HG02938 (cell line): Measurements from ENCODE around the gene AUTS2.

Experiments used
- ATAC-seq: cut with Tn5 transposase; IDR thresholded peaks from one replicate; pipeline ENCODE4 v1.9.1; 2021; ENCODE audit warnings: mild to moderate bottlenecking, moderate library complexity; ENCODE audit not compliant: unreplicated experiment

AUTS2 gene

GRCh38 chr7:70654146-70654545, 1055.9 kb downstream of the AUTS2 start:
- no peak for ATAC-seq

DNA sequence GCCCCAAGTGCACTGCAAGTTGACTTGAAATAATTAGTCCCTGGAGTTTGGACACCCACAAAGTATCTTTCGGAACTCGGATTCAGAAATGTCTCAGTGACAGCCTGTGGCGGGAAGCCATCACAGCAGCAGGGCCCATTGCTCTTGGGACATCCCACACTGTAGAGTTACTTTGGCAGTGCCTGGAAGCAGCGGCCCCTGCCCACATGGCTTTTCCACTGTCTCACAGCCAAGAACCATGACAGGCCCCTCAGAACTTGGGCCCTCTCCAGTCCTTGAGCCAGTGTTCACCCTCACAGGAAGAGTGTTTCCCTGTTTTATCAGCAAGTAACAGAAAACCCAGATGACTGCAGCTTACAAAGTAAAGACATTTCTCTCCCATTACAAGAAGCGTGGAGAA, 1056.7 kb downstream of the AUTS2 start:
- ATAC-seq = no peak

GRCh38 chr7:70655694-70656093, 1057.4 kb downstream of the AUTS2 start:
- ATAC-seq = no peak

- no peak for ATAC-seq
Observed at GRCh38 chr7:70657571-70657970, 1059.3 kb downstream of the AUTS2 start.

DNA sequence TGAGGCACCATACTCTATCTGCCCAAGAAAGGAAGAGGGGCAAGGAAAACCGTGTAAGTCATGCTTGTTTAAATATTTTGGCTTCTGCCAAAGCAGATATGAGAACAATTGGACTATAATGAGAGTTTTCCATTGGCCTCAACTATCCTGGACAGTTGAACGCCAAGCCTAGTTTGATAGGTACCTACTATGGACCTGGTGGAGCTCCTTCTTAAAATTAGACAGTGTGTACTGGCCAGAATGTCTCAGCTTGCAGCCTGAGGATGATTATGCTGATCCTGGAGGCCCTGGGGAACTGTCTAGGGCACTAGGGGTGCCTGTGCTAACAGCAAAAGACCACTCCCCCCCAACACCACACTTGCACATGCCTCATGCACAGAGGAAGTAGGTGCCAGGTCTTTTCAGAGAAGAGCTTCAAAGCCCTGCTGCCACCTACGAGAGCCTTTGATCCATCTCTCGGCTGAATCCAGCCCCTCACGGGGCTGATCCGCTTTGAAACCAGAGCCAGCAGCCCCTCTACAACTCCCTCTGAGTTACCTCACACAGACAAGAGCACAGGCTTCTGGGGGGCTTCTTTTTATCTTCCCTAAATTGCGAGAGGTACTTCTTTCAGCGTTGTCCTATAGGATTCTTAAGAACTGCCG, 1059.8 kb downstream of the AUTS2 start:
- ATAC-seq = no peak

DNA sequence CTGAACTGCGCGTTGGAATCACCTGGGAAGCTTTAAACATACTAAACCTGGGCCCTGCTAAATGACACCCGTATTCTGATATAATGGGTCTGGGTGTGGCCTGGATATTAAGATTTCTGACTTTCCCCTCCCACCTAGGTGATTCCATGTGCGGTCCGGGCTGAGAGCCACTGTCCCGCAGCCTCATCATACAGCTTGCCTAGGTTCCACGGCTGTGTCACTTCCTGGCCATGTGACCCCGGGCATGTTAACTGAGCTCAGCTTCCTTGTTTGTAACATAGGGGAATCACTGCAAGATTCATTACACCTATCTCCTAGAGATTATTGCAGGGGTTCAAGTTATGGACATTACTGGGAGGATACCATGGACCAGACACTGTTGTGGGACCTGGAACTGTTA, 1061.0 kb downstream of the AUTS2 start:
- no peak for ATAC-seq

- no peak for ATAC-seq
Observed at GRCh38 chr7:70660154-70660818, 1062.0 kb downstream of the AUTS2 start.

DNA sequence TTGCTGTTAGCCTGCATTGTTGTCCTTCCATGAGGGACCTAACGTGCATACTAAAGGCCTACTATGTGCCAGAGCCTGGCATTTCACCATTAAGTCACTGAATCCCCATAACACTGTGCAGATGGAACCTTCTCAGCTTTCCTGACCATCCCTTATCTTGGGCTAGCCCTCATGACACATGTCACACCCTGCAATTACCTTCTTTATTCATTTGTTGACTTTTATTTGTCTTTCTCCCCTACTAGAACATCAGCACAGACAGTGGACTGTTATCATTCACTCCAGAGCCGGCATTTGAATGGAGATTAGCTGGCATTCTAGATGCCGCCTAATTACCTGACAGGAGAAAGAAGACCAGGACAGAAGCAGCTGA, 1062.5 kb downstream of the AUTS2 start:
- no peak for ATAC-seq

- ATAC-seq = no peak
Observed at GRCh38 chr7:70663680-70664079, 1065.4 kb downstream of the AUTS2 start.

- no peak for ATAC-seq
Observed at GRCh38 chr7:70665997-70666396, 1067.7 kb downstream of the AUTS2 start.

DNA sequence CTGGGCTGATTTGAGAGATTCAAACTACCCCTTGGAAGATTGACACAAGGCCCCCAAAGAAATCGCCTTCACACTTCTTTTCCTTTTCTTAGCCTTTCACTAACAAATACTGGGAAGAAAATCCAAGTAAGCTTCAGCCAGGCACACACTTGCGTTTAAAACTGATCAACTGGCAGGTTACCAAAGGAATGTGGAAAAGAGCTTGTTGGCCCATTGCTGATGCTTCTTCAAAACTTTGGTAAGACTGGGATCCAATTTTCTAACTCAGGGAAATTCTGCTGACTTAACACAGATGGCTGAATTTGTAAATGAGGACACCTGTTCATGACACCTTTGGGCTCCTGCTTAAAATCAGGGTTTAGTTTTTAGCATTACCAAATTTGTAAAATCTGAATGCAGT, 1069.1 kb downstream of the AUTS2 start:
- ATAC-seq = no peak

- ATAC-seq = no peak
Observed at GRCh38 chr7:70668606-70669358, 1070.5 kb downstream of the AUTS2 start.

- ATAC-seq = no peak
Observed at GRCh38 chr7:70669854-70670253, 1071.6 kb downstream of the AUTS2 start.

DNA sequence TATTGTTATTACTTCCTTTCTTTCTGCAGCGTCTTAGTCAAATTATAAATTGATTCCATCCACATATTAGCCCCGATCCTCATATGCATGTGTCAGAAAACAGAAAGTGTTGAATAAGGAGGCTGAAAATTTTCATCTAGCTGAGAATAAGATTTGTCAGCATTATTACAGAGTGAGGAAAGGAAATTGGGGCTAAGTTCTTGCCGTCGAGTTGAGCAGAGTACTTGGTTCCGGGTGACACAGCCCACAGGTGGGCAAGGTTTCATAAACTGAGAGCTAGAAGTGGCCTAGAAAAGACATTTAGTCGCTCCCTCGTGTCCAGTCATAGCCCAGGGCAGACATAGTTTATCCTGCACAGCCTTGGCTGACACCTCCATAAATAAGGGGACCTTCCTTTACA, 1072.0 kb downstream of the AUTS2 start:
- ATAC-seq = no peak

GRCh38 chr7:70673778-70674570, 1075.7 kb downstream of the AUTS2 start:
- ATAC-seq = no peak

DNA sequence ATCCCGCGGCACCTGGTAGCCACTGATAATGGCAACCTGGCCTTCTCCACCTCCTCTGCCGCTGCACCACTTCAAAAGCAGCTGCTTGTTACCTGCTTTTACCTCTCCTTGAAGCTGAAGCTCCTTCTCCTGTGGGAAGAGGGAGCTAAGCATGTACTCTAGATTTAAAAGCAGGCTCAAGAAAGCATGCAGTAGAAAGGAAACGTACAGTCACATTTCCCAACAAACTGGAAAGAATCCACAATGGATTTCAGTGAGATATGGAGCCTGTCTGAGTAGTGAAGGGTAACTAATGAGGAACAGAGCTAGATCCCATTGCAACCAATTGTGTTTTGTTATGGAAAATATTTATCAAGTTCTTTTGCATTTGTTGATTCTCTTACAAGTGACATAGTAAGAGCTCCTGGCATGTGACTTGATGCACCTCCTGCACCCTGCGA, 1076.3 kb downstream of the AUTS2 start:
- ATAC-seq = no peak

DNA sequence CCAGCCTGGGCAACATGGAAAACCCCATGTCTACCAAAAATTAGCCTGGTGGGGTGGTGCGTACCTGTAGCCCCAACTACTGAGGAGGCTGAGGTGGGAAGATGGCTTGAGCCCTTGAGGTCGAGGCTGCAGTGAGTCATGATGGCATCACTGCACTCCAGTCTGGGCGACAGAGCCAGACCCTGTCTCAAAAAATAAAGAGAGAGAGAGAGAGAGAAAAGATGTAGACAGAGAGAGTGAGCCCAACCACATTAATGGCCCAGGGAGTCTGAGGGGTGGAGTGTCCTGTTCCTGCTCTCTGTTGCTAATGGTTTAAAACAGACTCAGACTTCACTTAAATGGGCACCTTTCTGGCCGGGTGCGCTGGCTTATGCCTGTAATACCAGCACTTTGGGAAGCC, 1078.0 kb downstream of the AUTS2 start:
- no peak for ATAC-seq

DNA sequence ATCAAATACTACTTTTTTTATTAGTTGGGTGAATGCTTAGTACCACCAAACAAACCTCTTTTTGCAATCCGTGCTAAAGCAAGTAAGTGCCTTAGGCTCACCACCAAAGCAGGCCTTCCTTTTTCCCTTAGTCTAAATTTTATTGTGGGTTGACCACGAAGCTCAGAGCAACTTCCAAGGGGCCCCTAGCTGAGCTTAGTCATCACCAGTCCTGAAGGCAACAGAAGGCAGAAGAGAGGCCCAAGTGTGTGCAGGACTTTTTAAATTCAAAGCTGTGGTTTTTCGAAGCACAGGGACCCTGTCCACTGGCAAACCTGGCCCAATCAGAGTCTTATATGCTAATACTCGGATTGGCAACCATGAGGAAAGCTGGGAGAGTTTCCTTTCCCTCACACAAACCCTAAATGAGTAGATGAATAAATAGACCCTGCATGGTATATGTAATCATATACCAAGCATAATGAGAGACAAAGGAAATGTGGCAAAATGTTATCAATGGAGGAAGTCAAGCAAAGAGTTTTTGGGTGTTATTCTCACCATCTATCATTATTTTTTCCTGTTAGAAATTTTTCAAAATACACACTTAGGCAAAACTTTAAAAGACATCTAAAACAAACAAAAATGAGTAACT, 1080.5 kb downstream of the AUTS2 start:
- ATAC-seq = no peak

DNA sequence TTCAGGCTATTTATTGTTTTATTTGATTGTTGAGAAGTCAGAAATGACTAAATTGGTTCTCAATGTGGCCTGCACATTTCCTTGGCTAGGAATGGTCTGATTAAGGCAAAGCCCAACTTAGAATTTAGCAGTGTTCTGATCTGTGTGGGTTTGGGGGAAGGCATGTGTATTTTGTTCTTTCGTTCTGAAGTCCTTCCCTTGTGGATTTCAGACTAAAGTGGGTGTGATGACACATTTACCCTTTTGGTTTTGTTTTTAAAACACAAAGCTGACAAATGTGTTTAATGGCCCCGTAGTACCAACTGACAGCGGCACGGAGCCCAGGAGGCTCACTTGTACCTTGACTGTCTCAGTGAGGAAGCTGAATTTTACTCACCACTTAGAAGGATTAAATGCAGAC, 1081.4 kb downstream of the AUTS2 start:
- ATAC-seq = no peak

GRCh38 chr7:70680306-70680705, 1082.0 kb downstream of the AUTS2 start:
- ATAC-seq = no peak
